Stimulated activated CD8-positive, alpha-beta memory T cell treated with anti-CD3 and anti-CD28 coated beads, Interleukin-15, amount 100 ng/mL, for 4 hours (primary cell): ENCODE data around the gene PLXNA3.
A peak's percentile ranks its signal among the peaks of the same experiment; 100 is the strongest.
"Not testable (repeated sequence)": the region's sequence is repeated elsewhere in the genome, so short reads cannot be mapped to it uniquely, and the experiment has no call there.

Source experiments
- DNase-seq, 2 donors: peaks; one replicate each; pipeline ENCODE4 v3.0.0-alpha.2; 2020; ENCODE audit warnings: low read depth in 2 of 2

Gene PLXNA3

DNA sequence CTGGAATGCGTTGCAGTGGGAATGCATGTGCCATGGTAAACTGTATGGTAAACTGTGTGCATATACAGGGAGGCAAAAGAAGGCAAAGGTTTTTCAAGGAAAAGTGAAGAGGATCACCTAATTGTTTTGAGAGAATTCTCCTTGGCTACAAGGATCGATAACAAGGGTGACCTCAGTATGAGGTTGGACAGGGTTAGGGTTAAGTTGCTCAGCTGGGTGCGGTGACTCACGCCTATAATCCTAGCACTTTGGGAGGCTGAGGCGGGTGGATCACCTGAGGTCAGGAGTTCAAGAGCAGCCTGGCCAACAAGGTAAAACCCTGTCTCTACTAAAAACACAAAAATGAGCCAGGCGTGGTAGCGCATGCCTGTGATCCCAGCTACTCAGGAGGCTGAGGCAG is 43.3 kb downstream of the PLXNA3 start:
- DNase-seq = not testable (repeated sequence)

GRCh38 chrX:154502098-154502497 is 44.0 kb downstream of the PLXNA3 start:
- DNase-seq = no peak

GRCh38 chrX:154502989-154503388 is 44.9 kb downstream of the PLXNA3 start:
- no peak for DNase-seq

DNA sequence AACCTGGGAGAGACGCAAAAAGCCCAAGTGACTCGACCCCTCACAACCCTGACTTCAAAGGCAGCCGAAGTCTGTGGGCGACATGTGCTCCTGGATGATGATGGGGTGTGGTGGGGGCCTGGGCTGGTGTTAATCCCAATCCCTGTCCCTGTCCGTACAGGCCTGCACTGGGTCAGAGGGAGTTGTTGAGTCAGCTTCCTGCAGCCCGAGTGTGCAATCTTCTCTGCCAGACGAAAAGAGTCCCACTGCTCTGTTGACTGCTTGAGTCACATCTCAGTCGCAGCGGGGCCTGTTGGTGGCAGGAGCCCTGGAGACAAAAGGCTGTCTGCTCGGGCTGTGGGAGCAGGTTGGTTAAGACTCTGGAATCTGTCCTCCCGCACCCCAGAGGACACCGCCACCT is 47.7 kb downstream of the PLXNA3 start:
- DNase-seq = no peak

DNA sequence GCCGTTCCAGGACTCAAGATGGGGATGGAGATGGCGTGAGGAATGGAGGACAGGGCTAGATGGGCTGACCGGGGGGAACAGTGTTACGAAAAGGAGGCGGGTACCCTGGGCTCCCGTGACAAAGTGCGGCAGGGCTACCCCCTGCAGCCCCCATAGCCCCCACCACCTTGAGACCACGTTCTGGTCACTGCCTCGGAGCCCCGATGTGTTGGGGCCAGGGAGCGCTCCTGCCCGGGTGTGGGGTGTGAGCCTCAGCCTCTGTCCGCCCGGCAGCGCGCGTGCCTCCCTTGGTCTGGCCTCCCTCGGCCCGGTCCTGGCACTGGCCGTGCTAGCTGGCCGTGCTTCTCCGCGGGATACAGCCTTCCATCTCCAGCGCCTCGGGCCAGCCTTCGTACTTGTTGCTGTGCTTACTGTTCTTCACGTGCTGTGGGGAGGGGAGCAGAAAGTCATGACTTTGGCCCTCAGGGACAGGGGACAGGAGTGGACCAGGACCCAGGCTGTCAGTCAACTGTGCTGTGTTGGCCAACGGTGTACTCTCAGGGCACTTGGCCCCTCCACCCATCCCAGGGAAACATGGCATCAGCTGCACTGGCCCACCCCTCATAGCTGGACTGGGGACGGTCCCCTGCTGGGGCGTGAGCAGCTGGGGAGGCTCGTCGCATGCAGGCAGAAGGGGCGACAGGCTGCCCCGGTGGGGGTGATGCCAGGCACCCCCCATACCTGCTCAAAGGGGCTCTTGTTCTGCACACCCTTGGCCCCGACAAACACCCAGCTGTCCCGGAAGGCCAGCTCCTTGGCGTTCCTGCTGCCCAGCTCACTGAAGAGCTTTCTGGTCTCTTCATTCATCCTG is 48.6 kb downstream of the PLXNA3 start:
- no peak for DNase-seq

GRCh38 chrX:154507673-154508383 is 49.7 kb downstream of the PLXNA3 start:
- no peak for DNase-seq

DNA sequence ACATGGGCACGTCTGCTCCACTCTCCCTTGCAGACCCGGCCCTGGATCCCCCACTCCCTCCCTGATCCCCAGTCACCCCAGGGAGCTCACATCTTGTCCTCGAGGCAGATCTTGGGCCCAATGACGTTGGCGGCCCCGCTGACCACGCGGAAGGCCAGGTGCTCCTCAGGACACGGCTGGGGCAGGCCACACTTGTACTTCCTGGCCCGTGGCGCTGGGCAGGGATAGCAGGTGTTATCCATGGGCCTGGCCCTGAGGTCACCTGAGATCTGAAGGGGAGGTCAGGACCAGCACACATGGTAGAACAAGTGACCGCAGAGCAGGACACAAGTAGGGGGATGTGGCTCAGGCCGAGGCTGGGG is 50.3 kb downstream of the PLXNA3 start:
- no peak for DNase-seq

DNA sequence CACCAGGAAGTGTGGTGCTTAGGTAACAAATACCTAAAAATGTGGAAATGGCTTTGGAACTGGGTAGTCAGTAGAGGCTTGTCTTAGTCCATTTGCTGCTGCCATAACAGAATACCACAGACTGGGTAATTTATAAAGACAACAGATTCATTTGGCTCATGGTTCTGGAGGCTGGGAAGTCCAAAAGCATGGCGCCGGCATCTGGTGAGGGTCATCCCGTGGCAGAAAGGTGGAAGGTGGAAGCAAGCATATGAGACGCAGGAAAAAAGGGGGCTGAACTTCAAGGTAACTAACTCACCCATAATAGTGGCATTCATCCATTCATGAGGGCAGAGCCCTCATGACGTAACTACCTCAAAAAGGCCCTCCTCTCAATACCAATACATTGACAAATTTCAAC is 51.4 kb downstream of the PLXNA3 start:
- no peak for DNase-seq

DNA sequence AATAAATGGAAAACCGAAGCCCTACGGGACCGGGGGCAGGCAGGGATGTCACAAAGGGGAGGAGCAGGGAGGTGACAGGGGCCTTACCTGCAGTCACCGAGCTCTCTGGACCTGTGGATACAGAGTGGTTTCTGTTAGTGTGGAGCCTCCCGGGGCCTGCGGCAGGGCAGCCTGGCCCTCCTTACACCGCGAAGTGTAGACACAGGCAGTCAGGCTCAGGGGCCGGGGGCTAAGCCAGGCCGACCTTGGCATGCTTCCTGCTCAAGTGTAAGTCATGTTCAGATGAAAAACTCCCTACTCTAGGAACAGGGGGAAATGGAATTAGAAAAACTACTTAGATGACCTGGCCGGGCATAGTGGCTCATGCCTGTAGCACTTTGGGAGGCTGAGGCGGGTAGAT is 53.7 kb downstream of the PLXNA3 start:
- no peak for DNase-seq

DNA sequence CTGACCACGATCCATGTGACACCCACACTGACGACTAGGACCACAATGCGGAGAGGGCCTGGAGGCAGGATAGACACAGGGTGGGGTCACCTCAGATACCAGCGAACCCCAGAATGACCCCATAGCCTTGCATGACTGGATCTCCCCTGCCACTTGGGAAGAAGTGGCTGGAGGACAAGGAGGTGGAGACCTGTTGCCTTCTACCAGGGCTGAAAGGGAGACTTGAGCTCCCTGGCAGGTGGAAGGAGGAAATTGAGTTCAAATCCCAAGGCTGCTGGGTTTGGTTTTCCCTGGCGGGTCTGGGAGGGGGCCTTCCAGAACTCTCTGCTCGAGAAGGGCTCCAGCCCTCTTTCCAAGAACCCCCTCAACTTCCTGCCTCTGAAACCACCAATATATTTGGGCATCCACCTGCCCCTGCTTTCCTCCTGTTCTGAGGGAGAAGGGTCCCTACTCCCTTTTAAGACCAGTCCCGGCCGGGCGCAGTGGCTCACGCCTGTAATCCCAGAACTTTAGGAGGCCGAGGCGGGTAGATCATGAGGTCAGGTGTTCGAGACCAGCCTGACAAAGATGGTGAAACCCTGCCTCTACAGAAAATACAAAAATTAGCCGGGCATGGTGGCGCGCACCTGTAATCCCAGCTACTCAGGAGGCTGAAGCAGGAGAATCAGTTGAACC is 54.9 kb downstream of the PLXNA3 start:
- DNase-seq = no peak

- no peak for DNase-seq
Measured at GRCh38 chrX:154513716-154514115, 55.6 kb downstream of the PLXNA3 start.

- no peak for DNase-seq
Measured at GRCh38 chrX:154515090-154515965, 57.2 kb downstream of the PLXNA3 start.

- DNase-seq = peak; percentile 82 to 85
Measured at GRCh38 chrX:154515966-154516655, 58.0 kb downstream of the PLXNA3 start, which contains the start of gene FAM3A. FAM3A (minus strand) TSS chrX:154516232; CDS start chrX:154515772, 460 bp downstream.

DNA sequence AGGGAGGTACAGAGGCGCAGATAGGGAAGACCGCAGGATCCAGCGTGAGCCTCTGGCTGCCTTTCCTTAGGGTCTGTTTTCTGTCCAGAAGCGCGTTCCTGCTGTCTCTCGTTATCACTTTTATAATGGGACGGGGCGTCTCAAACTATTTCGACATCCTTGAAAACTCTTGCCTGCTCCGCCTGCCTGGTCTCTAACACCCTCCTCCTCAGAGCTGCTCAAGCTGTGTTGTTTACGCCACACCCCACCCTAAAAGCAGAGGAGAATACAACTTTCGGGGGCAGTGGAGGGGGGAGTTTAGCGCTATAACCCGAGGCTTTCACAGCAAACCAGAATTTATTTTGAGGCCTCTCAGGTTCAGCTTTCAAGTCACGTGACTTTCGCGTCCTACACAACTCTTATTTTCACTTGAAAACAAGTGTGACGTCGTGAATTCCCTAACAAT is 58.6 kb downstream of the PLXNA3 start:
- no peak for DNase-seq

- no peak for DNase-seq
Measured at GRCh38 chrX:154517101-154517781, 59.2 kb downstream of the PLXNA3 start.

- DNase-seq = no peak
Measured at GRCh38 chrX:154519389-154519788, 61.3 kb downstream of the PLXNA3 start.

GRCh38 chrX:154525606-154526490 is 67.8 kb downstream of the PLXNA3 start:
- DNase-seq = no peak

DNA sequence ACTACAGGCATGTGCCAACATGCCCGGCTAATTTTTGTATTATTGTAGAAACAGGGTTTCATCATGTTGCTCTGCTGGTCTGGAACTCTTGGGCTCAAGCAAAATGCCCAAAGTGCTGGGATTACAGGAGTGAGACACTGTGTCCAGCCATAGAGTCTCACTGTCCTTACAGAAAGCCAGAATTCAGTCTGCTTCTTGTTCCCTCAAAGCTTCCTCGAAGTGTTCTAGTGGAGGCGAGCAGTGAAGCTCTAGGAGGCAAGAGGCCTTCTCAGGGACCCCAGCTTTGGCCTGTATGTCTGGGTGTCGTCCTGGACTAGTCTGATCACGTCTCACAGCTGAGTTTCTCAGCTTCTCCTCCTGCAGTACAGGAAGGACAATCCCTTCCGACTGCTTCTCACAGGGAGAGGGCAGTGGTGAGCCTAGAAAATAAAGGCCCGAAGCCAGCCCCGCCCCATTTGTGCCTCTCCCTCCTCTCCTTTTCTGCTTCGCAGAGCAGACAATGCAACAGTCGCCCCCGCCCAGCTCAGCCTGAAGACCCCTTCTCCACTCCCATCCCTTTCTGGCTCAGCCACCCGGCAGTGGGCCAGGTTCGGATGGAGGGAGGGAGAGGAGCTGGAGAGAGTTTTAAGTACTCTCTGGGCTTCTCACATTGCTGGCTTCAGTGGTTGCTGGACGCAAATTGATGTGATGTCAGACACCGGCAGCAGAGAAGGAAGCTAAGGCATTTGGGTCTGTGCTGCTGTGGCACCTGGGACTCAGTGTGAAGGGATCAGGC is 69.0 kb downstream of the PLXNA3 start:
- no peak for DNase-seq
